GM12878 (cell line): ENCODE results near the gene CLCN7. TPM values are rescaled to one million over a fixed set of nuclear protein-coding genes. Genes with fewer than 3 reads are reported as not detected.

Experiments used
- BMI1 ChIP-seq: fragments of 450-650 bp; IDR thresholded peaks from 2 replicates; pipeline ENCODE4 v1.6.1; 2016; ENCODE audit warnings: mild to moderate bottlenecking, moderate library complexity, borderline replicate concordance
- CEBPZ ChIP-seq: fragments of 150-350 bp; IDR thresholded peaks from 2 replicates; pipeline ENCODE4 v1.6.1; 2016; ENCODE audit warnings: low read depth, low read length
- EED ChIP-seq: sonication (generic); IDR thresholded peaks from 2 replicates; pipeline ENCODE4 v1.6.1; 2016; ENCODE audit warnings: antibody characterized with exemption, low read depth
- ESRRA ChIP-seq: IDR thresholded peaks from 2 replicates; pipeline ENCODE4 v1.6.1; 2012; ENCODE audit warnings: mild to moderate bottlenecking, low read length, improper control_type of control experiment
- HCFC1 ChIP-seq: fragments of 150-350 bp; IDR thresholded peaks from 2 replicates; pipeline ENCODE4 v1.6.1; 2014; ENCODE audit warnings: low read length
- HDAC2 ChIP-seq: fragments of 200-600 bp; sonication (generic); IDR thresholded peaks from 2 replicates; pipeline ENCODE4 v1.6.1; 2017
- HDAC6 ChIP-seq: fragments of 200-600 bp; sonication (generic); IDR thresholded peaks from one replicate; pipeline ENCODE4 v1.8.0; 2017; ENCODE audit warnings: antibody characterized with exemption; ENCODE audit not compliant: unreplicated experiment
- IKZF1 ChIP-seq: fragments of 450-650 bp; conservative IDR thresholded peaks from 2 replicates; pipeline ENCODE4 v1.6.1; 2017; ENCODE audit warnings: antibody characterized with exemption, mild to moderate bottlenecking
- IRF3 ChIP-seq: fragments of 450-650 bp; IDR thresholded peaks from 2 replicates; pipeline ENCODE4 v1.6.1; 2014; ENCODE audit warnings: mild to moderate bottlenecking
- KDM1A ChIP-seq: fragments of 200-600 bp; sonication (generic); IDR thresholded peaks from 2 replicates; pipeline ENCODE4 v1.6.1; 2016; ENCODE audit warnings: borderline replicate concordance
- MLLT1 ChIP-seq: fragments of 450-650 bp; IDR thresholded peaks from 2 replicates; pipeline ENCODE4 v1.6.1; 2016; ENCODE audit warnings: mild to moderate bottlenecking
- MYB ChIP-seq: fragments of 150-350 bp; IDR thresholded peaks from 2 replicates; pipeline ENCODE4 v1.6.1; 2014; ENCODE audit warnings: mild to moderate bottlenecking, low read depth, low read length, borderline replicate concordance
- NFYA ChIP-seq: IDR thresholded peaks from 2 replicates; pipeline ENCODE4 v1.6.1; 2011; ENCODE audit warnings: low read depth, mild to moderate bottlenecking, low read length, improper control_type of control experiment, borderline replicate concordance
- NR2F1 ChIP-seq: fragments of 450-650 bp; conservative IDR thresholded peaks from 2 replicates; pipeline ENCODE4 v1.6.1; 2017; ENCODE audit warnings: mild to moderate bottlenecking
- TAF1 ChIP-seq: IDR thresholded peaks from 2 replicates; pipeline ENCODE4 v1.6.1; 2011; ENCODE audit warnings: mild to moderate bottlenecking, low read depth, low read length, borderline replicate concordance
- ZNF24 ChIP-seq: fragments of 450-650 bp; IDR thresholded peaks from 2 replicates; pipeline ENCODE4 v1.6.1; 2017; ENCODE audit warnings: antibody characterized with exemption, mild to moderate bottlenecking
- ZNF384 ChIP-seq: IDR thresholded peaks from 2 replicates; pipeline ENCODE4 v1.6.1; 2012; ENCODE audit warnings: low read depth, mild to moderate bottlenecking, low read length, improper control_type of control experiment, borderline replicate concordance
- ZNF622 ChIP-seq: fragments of 450-650 bp; IDR thresholded peaks from 2 replicates; pipeline ENCODE4 v1.6.1; 2017; ENCODE audit warnings: mild to moderate bottlenecking, inconsistent platforms
- ZNF687 ChIP-seq: fragments of 450-650 bp; IDR thresholded peaks from 2 replicates; pipeline ENCODE4 v1.6.1; 2017; ENCODE audit warnings: mild to moderate bottlenecking, moderate library complexity
- polyA plus RNA-seq, 11 experiments: library from polyadenylated mRNA; depleted of rRNA in 4 of 11; unstranded in 6 of 11; stranded (reverse) in 5 of 11; fragments of >200 nt; fragmentation: Nextera tagmentation in 4 of 11; fragmentation: Illumina TruSeq in 1 of 11; extraction: Ambion mirVana in 4 of 11; extraction: Trizol in 1 of 11; gene quantifications; 1 replicate in 1 of 11; 2 replicates in 10 of 11; pipeline versions ENCODE4 v1.2.1 to v1.2.3, GENCODE V29; 2011 to 2016; ENCODE audit warnings: inconsistent platforms in 2 of 11, missing spikeins in 2 of 11, low read depth in 1 of 11
- total RNA-seq, 4 experiments: library from RNA; depleted of rRNA in 3 of 4; stranded (reverse); fragments of >200 nt in 3 of 4; fragmentation: Illumina TruSeq in 1 of 4; extraction: Trizol in 1 of 4; gene quantifications; 2 replicates each; pipeline versions ENCODE4 v1.2.1 to v1.2.3, GENCODE V29; 2013 to 2021
- TF ChIP-seq, protein P1 (sequence below): fragments of 450-650 bp; IDR thresholded peaks from 2 replicates; pipeline ENCODE4 v1.6.1; 2016; ENCODE audit warnings: mild to moderate bottlenecking

CLCN7 gene
- total and polyA plus RNA-seq, 10 of the 15 experiments (the other 5 are each of a cell fraction or from before 2014, with no cell fraction given) = 0.04 to 62.5 (median 19.9) TPM

DNA sequence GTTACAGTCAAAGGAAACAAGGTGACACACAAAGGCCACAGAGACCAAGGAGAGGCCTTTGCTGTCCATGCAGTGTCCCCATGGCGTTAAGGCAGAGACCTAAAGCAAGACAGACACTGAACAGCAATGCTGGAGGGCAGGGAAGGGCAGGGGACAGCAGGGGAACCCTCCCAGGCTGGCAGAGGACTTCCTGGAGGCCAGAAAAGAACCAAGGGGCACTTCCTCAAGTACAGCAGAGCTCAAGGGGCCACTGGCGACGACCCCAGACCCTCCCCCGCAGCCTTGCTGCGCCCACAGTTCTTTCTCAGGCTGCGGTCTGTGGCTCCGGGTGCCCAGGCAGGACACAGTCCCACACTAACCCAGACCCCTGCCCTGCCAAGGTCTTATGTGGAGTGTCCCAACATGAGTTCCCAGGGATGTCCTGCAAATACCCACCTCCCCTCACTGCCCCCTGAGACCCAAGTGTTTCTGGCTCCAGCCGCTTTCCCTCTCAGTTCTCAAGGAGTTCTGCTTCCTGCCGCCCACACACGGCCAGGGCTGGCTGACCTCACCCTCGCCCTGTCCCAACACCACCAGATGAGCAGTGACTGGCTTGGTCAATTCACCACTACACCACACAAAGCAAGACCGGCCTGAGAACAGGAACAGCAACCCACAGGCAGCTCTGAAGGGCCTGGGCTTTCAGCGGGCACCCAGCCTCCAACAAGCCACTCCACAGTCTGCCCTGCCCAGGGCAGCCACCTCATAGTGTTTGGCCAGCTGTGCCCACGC is 4.2 kb downstream of the CLCN7 start (continued):
- TF ChIP-seq CEBPZ = no peak
- TF ChIP-seq ZNF24 = no peak
- TF ChIP-seq, protein P1, sequence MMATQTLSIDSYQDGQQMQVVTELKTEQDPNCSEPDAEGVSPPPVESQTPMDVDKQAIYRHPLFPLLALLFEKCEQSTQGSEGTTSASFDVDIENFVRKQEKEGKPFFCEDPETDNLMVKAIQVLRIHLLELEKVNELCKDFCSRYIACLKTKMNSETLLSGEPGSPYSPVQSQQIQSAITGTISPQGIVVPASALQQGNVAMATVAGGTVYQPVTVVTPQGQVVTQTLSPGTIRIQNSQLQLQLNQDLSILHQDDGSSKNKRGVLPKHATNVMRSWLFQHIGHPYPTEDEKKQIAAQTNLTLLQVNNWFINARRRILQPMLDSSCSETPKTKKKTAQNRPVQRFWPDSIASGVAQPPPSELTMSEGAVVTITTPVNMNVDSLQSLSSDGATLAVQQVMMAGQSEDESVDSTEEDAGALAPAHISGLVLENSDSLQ = no peak
- TF ChIP-seq NR2F1 = 0 out of 2 replicates have a peak, but pooled peaks have one; percentile 18
- TF ChIP-seq NFYA = no peak
- TF ChIP-seq ZNF687 = peak; percentile 44; the same call in 1 of the 2 replicates
- no peak for TF ChIP-seq IRF3
- TF ChIP-seq MLLT1 = no peak
- no peak for TF ChIP-seq EED
- no peak for TF ChIP-seq ESRRA
- TF ChIP-seq HDAC2 = no peak
- TF ChIP-seq HDAC6 = no peak
- TF ChIP-seq ZNF622 = no peak
- TF ChIP-seq TAF1 = 0 out of 2 replicates have a peak, but pooled peaks have one; percentile 19
- no peak for TF ChIP-seq HCFC1
- no peak for TF ChIP-seq ZNF384
- TF ChIP-seq IKZF1 = peak; percentile 63; the same call in 1 of the 2 replicates
- no peak for TF ChIP-seq BMI1
- no peak for TF ChIP-seq MYB
- TF ChIP-seq KDM1A = no peak
